CMK (cell line): ENCODE results near the gene FGF18.
"Not testable (repeated sequence)": the region's sequence is repeated elsewhere in the genome, so short reads cannot be mapped to it uniquely, and the experiment has no call there.

Experiments
- DNase-seq: peaks from one replicate; pipeline ENCODE4 v3.0.0-alpha.2; 2010; ENCODE audit warnings: low read depth

FGF18 gene, protein sequence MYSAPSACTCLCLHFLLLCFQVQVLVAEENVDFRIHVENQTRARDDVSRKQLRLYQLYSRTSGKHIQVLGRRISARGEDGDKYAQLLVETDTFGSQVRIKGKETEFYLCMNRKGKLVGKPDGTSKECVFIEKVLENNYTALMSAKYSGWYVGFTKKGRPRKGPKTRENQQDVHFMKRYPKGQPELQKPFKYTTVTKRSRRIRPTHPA

DNA sequence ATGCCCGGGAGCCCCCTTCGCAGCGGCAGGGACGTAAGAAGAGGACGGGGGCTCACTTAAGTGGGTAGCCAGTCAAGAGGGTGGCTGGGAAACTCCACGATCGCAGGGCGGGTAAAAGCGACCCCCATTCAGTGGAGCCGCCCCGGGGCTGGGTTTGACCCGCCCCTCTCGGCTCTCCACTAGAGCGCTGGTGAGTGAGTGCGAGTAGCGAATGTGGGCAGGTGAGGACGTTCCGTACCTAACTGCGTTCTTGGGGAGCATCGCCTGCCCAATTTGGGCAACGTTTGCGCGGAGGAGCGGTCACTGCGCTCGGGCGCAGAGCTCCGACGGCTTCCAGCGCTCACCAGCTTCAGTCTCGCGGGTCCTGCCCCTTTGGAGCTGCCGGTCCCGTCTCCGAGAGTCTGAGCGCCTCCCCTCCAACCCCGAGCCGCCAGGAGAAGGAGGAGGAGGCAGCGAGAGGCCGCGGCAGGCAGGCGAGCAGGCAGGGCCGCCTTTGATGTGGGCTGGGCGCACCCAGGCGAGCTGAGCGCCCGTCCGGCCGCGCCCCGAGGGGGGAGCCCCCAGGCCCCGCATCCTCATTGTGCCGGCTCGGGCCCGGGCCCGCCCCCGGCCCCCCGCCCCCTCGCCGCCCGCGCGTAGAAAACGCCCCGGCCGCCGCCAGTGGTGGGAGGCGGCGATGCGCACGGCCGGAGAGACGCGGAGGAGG, at the start of gene FGF18:
Gene FGF18, plus strand, starts transcription at position 666 of the 706 bp plus-strand sequence. CDS start 553 bp downstream, outside the sequence.
- no peak for DNase-seq

DNA sequence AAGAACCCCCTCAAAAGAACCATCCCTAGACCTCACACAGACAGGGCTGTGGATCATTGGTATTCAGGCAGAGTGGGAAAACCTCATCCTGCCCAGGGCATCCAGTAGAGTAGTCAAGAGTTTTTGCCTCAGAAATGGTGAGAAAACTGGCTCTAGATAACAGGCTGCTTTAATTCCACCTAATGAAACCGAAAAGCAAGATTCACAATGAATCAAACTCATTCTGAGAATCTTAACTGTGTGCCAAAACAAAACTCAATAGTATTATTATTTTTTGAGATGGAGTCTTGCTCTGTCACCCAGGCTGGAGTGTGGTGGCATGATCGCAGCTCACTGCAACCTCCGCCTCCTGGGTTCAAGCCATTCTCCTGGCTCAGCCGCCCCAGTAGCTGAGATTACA, 49.5 kb upstream of the FGF18 start:
- no peak for DNase-seq

DNA sequence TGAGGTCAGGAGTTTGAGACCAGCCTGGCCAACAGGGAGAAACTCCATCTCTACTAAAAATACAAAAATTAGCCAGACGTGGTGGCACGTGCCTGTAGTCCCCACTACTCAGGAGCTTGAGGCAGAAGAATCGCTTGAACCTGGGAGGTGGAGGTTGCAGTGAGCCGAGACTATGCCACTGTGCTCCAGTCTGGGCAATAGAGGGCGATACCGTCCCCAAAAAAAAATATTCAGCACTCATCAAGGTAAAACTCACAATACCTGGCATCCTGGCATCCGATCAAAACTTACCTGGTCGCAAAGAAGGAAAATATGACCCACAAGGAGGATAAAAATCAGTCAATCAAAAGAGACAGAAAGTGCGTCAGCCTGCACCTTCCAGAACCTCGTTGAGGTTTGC, 48.6 kb upstream of the FGF18 start:
- DNase-seq, result not testable (repeated sequence)

DNA sequence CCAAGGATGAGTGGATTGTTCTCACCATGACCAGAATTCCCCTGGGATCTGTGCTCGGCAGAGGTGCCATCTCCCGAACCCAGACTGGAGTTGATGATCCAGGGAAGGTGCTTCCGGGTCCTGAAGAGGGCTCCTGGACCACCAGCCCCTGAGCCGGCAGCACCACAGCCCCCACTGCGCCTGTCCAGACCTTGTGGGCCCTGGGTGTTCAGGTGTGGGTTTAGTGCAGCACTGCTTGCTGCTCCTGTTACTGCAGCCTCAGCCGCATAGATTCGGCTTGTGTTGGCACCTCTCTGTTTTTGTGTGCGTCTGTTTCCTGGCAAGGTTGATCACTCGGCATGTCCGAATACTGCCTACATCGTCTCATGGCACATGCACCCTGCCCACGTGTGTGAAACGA, 48.1 kb upstream of the FGF18 start:
- DNase-seq, result no peak

DNA sequence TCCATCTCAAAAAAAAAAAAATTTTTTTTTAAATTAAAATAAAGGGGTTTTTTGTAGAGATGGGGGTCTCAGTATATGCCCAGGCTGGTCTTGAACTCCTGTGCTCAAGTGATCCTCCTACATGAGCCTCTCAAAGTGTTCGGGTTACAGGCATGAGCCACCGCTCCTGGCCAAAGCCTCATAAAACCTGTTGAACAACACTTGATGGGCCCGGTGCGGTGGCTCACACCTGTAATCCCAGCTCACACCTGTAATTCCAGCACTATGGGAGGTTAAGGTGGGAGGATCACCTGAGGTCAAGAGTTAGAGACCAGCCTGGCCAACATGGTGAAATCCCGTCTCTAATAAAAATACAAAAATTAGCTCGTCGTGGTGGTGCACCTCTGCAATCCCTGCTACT, 39.5 kb upstream of the FGF18 start:
- DNase-seq, result no peak

DNA sequence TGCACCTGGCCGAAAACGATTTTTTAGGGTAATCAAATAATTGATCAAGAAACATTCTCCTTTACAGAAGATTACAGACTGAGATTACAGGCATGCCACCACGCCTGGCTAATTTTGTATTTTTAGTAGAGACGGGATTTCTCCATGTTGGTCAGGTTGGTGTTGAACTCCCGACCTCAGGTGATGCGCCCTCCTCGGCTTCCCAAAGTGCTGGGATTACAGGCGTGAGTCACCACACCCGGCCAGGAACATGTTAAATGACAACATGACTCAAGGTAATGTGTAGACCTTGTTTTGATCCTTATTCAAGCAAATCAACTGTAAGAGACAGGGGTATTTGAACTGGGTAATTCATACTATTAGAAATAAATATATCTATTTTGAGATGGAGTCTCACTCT, 35.0 kb upstream of the FGF18 start:
- not testable (repeated sequence) for DNase-seq

DNA sequence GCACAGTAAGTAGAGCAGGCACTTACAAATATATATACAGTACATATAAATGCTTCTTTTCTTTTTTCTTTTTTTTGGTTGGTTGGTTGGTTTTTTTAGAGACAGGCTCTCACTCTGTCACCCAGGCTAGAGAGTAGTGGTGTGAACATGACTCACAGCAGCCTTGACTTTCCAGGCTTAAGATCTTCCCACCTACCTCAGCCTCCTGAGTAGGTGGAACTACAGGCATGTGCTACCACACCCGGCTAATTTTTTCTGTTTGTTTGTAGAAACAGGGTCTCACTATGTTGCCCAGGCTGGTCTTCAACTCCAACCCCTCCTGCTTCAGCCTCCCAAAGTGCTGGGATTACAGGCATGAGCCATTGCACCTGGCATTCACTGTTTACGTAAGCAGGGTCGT, 34.4 kb upstream of the FGF18 start:
- not testable (repeated sequence) for DNase-seq

DNA sequence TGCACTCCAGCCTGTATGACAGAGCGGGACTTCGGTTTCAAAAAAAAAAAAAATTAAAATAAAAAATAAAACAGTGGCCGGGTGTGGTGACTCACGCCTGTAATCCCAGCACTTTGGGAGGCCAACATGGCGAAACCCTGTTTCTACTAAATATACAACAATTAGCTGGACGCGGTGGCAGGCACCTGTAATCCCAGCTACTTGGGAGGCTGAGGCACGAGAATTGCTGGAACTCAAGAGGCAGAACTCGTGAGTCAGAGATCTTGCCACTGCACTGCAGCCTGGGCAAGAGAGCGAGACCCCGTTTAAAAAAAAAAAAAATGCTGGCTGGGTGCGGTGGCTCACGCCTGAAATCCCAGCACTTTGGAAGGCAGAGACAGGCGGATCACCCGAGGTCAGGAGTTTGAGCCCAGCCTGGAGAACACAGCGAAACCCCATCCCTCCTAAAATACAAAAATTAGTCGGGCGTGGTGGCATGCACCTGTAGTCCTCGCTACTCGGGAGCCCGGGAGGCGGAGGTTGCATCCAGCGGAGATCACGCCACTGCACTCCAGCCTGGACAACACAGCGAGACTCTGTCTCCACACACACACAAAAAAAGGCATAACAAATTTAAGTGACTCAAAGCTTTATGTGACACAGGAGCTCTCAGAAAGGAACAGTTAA, 33.3 kb upstream of the FGF18 start:
- no peak for DNase-seq

DNA sequence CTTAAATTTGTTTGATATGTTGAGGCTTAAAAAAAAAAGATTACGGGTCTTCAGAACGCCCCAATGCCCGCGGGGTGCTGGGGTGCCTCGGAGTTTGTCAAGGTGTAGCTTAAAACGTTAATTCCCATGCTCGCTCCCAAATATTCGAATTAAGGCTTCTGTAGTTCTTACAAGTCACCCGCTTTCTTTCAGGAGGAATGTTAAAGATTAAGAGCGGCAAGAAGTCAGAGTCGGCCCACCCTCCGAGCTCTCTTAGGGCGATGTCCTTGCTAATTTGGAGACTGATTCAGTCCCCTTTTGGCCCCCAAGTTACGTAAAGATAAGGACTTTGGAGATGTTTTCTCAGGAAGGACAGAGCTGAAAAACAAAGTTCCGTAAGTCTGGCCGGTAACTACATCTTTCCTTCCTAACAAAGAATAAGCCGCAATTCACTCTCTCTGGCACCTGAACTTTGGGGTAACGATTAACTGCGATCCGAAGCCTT, 32.5 kb upstream of the FGF18 start:
- no peak for DNase-seq

DNA sequence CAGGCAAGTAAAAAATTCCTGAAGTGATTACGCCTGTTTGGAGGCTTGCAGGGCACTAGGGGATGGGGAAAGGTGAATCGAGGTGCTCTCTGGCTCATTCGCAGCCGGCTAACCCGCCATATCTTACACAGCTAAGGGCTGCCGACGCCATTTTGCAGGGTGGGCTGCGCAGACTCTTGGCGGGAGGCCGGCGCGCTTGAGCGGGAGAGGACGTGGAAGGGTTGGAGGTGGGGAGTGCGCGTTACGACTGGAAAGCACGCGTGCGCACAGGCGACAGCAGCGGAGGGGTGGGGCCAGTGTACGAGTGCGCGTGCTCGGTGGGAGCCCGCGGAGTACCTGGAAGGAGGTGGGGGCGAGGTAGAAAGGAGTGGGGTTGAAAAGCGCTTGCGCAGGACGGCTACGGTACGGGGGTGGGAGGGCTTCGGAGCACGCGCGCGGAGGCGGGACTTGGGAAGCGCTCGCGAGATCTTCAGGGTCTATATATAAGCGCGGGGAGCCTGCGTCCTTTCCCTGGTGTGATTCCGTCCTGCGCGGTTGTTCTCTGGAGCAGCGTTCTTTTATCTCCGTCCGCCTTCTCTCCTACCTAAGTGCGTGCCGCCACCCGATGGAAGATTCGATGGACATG, 32.0 kb upstream of the FGF18 start, which contains the start of gene NPM1:
Gene NPM1, plus strand, starts transcription at position 505 of the 625 bp plus-strand sequence. Its CDS starts 100 bp downstream, at position 605.
- DNase-seq, result peak; percentile 96

DNA sequence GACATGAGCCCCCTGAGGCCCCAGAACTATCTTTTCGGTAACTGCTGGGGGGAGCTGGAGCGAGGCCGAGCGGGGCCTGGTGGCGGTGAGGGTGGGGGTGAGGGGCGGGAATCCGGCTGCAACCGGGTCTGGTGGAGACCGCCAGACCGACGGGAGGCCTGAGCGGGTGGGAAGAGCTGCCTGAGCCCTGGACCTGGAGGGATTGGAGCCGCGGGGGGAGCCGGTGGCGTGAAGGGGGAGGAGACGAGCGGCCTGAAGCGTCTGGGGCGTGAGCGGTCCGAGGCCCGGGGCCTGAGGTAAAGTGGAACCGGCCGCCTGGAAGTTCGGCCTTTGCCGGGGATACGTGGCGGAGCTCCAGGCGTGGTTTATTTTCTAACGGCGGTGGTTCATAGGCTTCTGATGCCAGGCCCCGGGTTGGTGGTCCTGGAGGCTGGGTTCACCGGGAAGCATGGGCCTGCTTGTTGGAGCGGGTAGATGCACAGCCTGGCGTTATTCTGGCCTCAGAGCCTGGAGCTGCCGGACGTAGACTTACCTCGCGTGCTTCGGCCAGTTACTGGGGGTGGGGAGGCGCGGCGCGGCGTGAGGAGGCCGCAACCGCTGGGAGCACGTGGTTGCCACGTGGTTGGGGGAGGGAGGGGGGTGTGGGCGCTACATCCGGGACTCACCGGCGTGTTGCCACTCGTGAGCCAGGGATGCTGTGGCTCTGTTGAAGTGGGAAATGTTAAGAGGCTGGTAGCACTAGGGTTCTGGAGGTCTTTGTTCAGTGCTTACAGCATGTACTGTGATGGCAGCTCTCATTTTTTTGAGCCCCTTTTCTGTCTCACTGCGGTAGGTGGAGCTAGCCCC, 31.3 kb upstream of the FGF18 start:
- no peak for DNase-seq

DNA sequence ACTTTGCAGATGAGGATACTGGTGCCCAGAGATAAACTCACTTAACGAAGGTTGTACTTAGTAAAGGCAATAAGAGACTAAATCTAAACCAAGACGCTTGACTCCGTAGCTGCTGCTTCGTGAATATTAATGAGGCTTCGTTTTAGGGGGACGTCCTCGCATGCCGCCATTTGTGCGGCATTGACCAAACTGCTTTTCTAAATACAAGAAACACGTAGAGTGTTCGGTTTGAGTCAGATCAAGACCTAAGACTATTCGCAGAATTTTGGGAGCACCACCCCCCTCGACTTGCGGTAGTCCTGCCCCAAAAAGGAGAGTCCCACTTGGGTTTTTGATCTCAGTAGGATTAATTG, 30.7 kb upstream of the FGF18 start:
- DNase-seq, result no peak

DNA sequence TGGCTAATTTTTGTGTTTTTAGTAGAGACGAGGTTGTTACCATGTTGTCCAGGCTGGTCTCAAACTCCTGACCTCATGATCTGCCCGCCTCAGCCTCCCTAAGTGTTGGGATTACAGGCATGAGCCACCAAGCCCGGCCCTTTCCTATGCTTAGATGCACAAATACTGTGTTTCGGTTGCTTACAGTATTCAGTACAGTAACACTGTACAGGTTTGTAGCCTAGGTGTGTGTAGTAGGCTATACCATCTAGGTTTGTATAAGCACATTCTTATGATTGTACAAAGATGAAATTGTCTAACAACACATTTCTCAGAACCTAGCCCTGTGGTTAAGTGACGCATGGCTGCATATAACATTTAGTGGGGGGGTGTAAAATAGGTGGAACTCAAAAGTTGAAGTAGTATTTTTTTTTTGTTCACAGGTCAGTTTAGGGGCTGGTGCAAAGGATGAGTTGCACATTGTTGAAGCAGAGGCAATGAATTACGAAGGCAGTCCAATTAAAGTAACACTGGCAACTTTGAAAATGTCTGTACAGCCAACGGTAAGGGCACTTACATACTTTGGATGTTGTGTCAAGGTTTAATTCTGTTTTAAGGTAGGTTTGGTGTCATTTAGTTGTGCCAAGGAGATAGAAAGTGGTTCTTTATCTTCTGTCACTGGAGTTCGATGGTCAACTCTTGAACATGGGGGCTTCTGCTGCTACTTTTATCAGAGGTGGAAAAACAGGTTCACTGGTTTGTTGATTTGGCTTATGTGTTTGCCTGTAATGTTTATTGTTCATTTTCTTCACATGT, 28.4 kb upstream of the FGF18 start:
- no peak for DNase-seq

DNA sequence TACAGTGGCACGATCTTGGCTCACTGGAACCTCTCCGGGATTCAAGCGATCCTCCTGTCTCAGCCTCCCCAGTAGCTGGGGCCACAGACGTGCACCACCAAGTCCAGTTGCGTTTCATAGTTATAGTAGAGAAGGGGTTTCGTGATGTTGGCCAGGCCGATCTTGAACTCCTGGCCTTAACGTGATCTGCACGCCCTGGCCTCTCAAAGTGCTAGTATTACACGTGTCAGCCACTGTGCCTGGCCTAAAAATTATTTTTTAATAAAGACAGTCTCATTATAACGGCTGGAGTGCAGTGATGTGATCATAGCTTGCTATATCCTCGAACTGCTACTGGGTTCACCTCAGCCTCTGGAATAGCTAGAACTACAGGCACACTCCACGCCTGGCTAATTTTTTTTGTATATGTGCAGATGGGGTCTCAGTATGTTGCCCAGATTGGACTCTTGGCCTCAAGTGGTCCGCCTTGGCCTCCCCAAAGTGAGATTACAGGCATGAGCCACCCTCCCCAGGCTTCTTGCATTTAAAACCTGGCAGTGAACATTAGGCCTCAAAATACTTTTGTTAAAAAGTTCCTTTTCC, 27.4 kb upstream of the FGF18 start:
- DNase-seq, result no peak

DNA sequence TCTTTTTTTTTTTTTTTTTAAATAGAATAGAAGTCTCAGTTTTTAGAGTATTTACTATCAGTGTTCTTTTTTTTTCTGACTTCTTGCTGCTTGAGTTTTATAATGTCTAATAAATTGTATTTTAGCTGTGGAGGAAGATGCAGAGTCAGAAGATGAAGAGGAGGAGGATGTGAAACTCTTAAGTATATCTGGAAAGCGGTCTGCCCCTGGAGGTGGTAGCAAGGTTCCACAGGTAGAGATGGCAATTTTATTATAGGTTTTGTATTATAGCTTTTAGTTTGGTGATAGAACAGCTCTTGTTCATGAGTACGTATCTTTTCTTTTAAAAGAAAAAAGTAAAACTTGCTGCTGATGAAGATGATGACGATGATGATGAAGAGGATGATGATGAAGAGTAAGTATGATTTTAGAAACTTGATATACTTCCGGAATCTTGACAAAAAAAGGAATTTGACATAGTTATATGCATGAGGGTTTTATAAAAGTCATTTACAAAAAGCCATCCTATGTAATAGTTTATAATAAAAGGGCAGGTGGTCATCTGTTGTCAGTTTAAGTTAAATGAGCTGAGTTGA, 26.8 kb upstream of the FGF18 start:
- DNase-seq, result no peak

DNA sequence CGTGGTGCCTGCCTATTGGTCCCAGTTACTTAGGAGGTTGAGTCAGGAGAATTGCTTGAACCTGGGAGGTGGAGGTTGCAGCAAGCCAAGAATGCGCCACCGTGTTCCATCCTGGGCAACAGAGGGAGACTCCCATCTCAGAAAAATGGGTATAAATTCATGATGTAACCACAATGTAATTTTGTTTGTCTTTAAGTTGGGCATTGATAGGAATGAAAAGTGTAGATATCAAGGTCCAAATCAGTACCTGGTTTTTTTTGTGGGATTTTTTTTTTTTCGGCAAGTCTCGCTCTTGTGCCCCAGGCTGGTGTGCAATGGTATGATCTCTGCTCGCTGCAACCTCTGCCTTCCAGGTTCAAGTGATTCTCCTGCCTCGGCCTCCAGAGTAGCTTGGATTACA, 24.4 kb upstream of the FGF18 start:
- DNase-seq, result no peak

DNA sequence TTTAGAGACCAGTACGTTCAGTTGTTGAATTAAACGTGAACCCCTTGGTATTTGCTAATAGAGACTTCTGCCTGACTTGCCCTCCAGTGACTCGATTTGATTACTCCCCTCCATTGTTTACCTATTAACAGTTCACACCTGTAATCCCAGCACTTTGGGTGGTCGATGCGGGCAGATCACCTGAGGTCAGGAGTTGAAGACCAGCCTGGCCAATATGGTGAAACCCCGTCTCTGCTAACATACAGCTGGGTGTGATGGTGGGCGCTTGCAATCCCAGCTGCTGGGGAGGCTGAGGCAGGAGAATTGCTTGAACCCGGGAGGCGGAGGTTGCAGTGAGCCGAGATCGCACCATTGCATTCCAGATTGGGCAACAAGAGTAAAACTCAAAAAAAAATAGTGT, 22.9 kb upstream of the FGF18 start:
- not testable (repeated sequence) for DNase-seq

DNA sequence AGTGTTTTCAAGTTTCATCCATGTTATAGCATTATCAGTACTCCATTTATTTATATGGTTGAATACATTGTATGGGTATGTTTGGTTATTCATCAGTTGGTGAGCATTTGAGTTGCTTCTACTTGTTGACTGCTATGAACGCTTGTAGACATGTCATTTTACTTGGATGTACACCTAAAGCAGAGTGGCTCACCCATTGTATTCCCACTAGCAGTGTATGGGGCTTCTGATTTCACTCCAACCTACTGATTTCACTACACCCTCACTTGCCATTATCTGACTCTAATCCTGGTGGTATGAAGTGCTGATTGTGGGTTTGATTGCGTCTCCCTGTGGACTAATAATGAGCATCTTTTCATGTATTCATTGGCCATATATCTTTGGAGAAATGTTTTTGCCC, 22.3 kb upstream of the FGF18 start:
- no peak for DNase-seq

DNA sequence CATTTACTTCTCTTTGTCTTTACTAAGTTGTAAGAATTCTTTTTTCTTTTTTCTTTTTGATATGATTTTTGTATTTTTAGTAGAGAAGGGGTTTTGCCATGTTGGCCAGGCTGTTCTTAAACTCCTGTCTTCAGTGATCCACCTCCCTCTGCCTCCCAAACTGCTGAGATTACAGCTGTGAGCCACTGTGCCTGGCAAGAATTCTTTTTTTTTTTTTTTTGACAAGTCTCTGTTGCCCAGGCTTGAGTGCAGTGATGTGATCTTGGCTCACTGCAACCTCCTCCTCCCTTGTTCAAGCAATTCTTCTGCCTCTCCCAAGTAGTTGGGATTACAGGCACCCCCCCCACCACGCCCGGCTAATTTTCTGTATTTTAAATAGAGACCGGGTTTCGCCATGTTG, 21.8 kb upstream of the FGF18 start:
- no peak for DNase-seq

DNA sequence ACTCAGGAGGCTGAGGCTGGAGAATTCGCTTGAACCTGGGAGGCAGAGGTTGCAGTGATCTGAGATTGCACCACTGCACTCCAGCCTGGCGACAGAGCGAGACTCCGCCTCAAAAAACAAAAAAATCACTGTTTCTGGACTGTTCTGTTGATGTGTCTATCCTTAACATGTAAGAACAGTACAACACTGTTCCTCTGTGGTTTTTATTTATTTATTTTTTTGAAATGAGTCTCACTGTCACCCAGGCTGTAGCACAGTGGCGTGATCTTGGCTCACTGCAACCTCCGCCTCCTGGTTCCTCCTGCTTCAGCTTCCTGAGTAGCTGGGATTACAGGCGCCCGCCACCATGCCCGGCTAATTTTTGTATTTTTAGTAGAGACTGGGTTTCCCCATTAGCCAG, 20.8 kb upstream of the FGF18 start:
- not testable (repeated sequence) for DNase-seq
